ENCODE measurements around the gene GPANK1.

GRCh38 chr6:31669676-31670075 is 4.9 kb upstream of the GPANK1 start, which contains the start of gene LY6G5B:
- no peak for TF ChIP-seq GATA3 (IDR thresholded peaks at IDR 0.05; ENCODE audit: low read depth, low read length)
- TF ChIP-seq GATA2 (IDR thresholded peaks at IDR 0.05; ENCODE audit: low read depth, low read length) = no peak
